Esophagus muscularis mucosa (tissue), 4 donors: ENCODE data around the gene SH3RF2. TPM values are rescaled to one million over a fixed set of nuclear protein-coding genes. Genes with fewer than 3 reads are reported as not detected.

ENCODE experiments used
- DNase-seq: peaks from one replicate; pipeline ENCODE4 v3.0.0-alpha.2; 2017; ENCODE audit errors: extremely low spot score
- H3K27ac ChIP-seq, 4 donors: fragments of 200-600 bp; sonication (generic); replicated peaks in 1 of 4; 1 replicate in 3 of 4; 2 replicates in 1 of 4; pipeline ENCODE4 v1.5.1; 2016 to 2019; ENCODE audit warnings: mild to moderate bottlenecking in 1 of 4
- H3K27me3 ChIP-seq, 4 donors: fragments of 200-600 bp; sonication (generic); one replicate each; pipeline versions ENCODE4 v1.5.1 to v1.6.0; 2016 to 2019
- H3K36me3 ChIP-seq, 4 donors: fragments of 200-600 bp; sonication (generic); one replicate each; pipeline ENCODE4 v1.5.1; 2016 to 2019
- H3K4me1 ChIP-seq, 4 donors: fragments of 200-600 bp; sonication (generic); one replicate each; pipeline ENCODE4 v1.5.1; 2016 to 2019
- H3K4me3 ChIP-seq, 4 donors: fragments of 200-600 bp; sonication (generic); 1 replicate in 2 of 4; 2 replicates in 2 of 4; pipeline ENCODE4 v1.5.1; 2016 to 2019; ENCODE audit warnings: mild to moderate bottlenecking in 4 of 4, moderate library complexity in 1 of 4
- H3K9me3 ChIP-seq, 4 donors: fragments of 200-600 bp; sonication (generic); 1 replicate in 3 of 4; 2 replicates in 1 of 4; pipeline ENCODE4 v1.5.1; 2016 to 2019
- CTCF ChIP-seq, 3 experiments: fragments of 200-600 bp in 2 of 3; fragments of 450-650 bp in 1 of 3; sonication (generic) in 2 of 3; IDR thresholded peaks; one replicate each; pipeline ENCODE4 v1.5.1; 2017 to 2019; ENCODE audit warnings: antibody characterized with exemption in 3 of 3, mild to moderate bottlenecking in 2 of 3, moderate library complexity in 1 of 3
- EP300 ChIP-seq: sonication (generic); formaldehyde crosslinking; IDR thresholded peaks from one replicate; pipeline ENCODE4 v1.6.1; 2017; ENCODE audit warnings: antibody characterized with exemption
- POLR2A ChIP-seq: fragments of 450-650 bp; IDR thresholded peaks from one replicate; pipeline ENCODE4 v1.6.1; 2017; ENCODE audit warnings: antibody characterized with exemption, moderate library complexity, mild to moderate bottlenecking, low read depth
- WGBS: methylation state at CpG from one replicate; pipeline ENCODE4 v1.1.5; 2018; 5-methylcytosine and 5-hydroxymethylcytosine counted together
- intact Hi-C: fragments of 100-400 bp; cut with DNase I; formaldehyde crosslinking; loops from one replicate; pipeline ENCODE4 v1.15.1; 2023
- total RNA-seq, 4 donors: library from RNA; depleted of rRNA; stranded (reverse); fragments of >200 nt; gene quantifications; one replicate each; pipeline versions ENCODE4 v1.1.0 to v1.2.1, GENCODE V29; 2016

The SH3RF2 gene
- total RNA-seq, 4 donors from 2014 or later = 0.66 to 2.1 (median 1.5) TPM

GRCh38 chr5:146112476-146112875 lies 176.1 kb downstream of the SH3RF2 start:
- no peak for DNase-seq
- Histone ChIP-seq H3K4me1 (no peaks in the 10 kb centered on the region), H3K27ac (no peak overlapping the region), H3K9me3 (no peaks in the 10 kb centered on the region), H3K4me3 (no peak overlapping the region), H3K27me3 (no peaks in the 10 kb centered on the region), H3K36me3 (peaks cover 17 to 44% (median 35%) of the 10 kb centered on the region in 4 donors)
- intact Hi-C loops = no loop called here
- no peak for TF ChIP-seq EP300
- TF ChIP-seq CTCF (IDR thresholded peaks at IDR 0.05) = no peak
- no peak for TF ChIP-seq POLR2A
- 92% methylated on average over 5 of the region's 5 CpGs for WGBS

Other genes starting within 250 kb of the SH3RF2 start
- gene PRELID2, start 101.2 kb upstream of the SH3RF2 start, total RNA-seq = 10 to 100 TPM; 12.8 to 19.7 (median 15.3) TPM
- gene GRXCR2, start 63.6 kb upstream of the SH3RF2 start, total RNA-seq = not detected
- gene PLAC8L1, start 169.0 kb downstream of the SH3RF2 start, total RNA-seq = not detected
- gene LARS1, start 246.1 kb downstream of the SH3RF2 start, total RNA-seq = 10 to 100 TPM; 56.5 to 78.1 (median 65.6) TPM